Activated T-cell treated with anti-CD3 and anti-CD28 coated beads for 4 hours (primary cell): ENCODE data around the gene NMNAT2.

Source experiments
- DNase-seq: peaks from one replicate; pipeline ENCODE4 v3.0.0-alpha.2; 2020

The NMNAT2 gene

GRCh38 chr1:183203094-183203493 lies 215.1 kb downstream of the NMNAT2 start:
- DNase-seq: no peak

GRCh38 chr1:183200451-183200850 lies 217.7 kb downstream of the NMNAT2 start:
- no peak for DNase-seq

- no peak for DNase-seq
Observed at GRCh38 chr1:183199304-183199703, 218.9 kb downstream of the NMNAT2 start.

GRCh38 chr1:183198463-183198862 lies 219.7 kb downstream of the NMNAT2 start:
- no peak for DNase-seq
